GM18867 (cell line): ENCODE measurements around the gene PRR18.
A peak's percentile ranks its signal among the peaks of the same experiment; 100 is the strongest.

Experiments used
- ATAC-seq: cut with Tn5 transposase; IDR thresholded peaks from one replicate; pipeline ENCODE4 v1.9.1; 2021; ENCODE audit warnings: mild to moderate bottlenecking, moderate library complexity; ENCODE audit not compliant: unreplicated experiment

Gene PRR18

GRCh38 chr6:166307082-166308032 is 835 bp downstream of the PRR18 start:
- ATAC-seq, result peak; percentile 17

- ATAC-seq, result no peak
Observed at GRCh38 chr6:166306378-166307081, 1.7 kb downstream of the PRR18 start.

GRCh38 chr6:166305562-166306117 is 2.6 kb downstream of the PRR18 start:
- ATAC-seq, result no peak

- no peak for ATAC-seq
Observed at GRCh38 chr6:166304106-166304505, 4.1 kb downstream of the PRR18 start.

- no peak for ATAC-seq
Observed at GRCh38 chr6:166301611-166302529, 6.3 kb downstream of the PRR18 start.

GRCh38 chr6:166300357-166300987 is 7.7 kb downstream of the PRR18 start:
- ATAC-seq, result no peak

GRCh38 chr6:166297606-166298005 is 10.6 kb downstream of the PRR18 start:
- ATAC-seq, result no peak

GRCh38 chr6:166296035-166296883 is 11.9 kb downstream of the PRR18 start:
- ATAC-seq, result no peak

GRCh38 chr6:166293731-166294584 is 14.2 kb downstream of the PRR18 start:
- no peak for ATAC-seq

- no peak for ATAC-seq
Observed at GRCh38 chr6:166289207-166290060, 18.8 kb downstream of the PRR18 start.

GRCh38 chr6:166286839-166287271 is 21.3 kb downstream of the PRR18 start:
- peak; percentile 92 for ATAC-seq

GRCh38 chr6:166285233-166285632 is 23.0 kb downstream of the PRR18 start:
- no peak for ATAC-seq

- ATAC-seq, result no peak
Observed at GRCh38 chr6:166284640-166285039, 23.6 kb downstream of the PRR18 start.

GRCh38 chr6:166282394-166283032 is 25.7 kb downstream of the PRR18 start:
- ATAC-seq, result no peak

GRCh38 chr6:166281104-166281503 is 27.1 kb downstream of the PRR18 start:
- ATAC-seq, result no peak

GRCh38 chr6:166279393-166279679 is 28.9 kb downstream of the PRR18 start:
- ATAC-seq, result no peak
